GM12801 (cell line): ENCODE data around the gene PAX9.

Source experiments
- TF ChIP-seq, protein P1 (sequence below): IDR thresholded peaks from one replicate; pipeline ENCODE4 v1.5.1; 2011; ENCODE audit warnings: control low read depth; ENCODE audit not compliant: insufficient read length; ENCODE audit errors: extremely low read depth

The PAX9 gene

DNA sequence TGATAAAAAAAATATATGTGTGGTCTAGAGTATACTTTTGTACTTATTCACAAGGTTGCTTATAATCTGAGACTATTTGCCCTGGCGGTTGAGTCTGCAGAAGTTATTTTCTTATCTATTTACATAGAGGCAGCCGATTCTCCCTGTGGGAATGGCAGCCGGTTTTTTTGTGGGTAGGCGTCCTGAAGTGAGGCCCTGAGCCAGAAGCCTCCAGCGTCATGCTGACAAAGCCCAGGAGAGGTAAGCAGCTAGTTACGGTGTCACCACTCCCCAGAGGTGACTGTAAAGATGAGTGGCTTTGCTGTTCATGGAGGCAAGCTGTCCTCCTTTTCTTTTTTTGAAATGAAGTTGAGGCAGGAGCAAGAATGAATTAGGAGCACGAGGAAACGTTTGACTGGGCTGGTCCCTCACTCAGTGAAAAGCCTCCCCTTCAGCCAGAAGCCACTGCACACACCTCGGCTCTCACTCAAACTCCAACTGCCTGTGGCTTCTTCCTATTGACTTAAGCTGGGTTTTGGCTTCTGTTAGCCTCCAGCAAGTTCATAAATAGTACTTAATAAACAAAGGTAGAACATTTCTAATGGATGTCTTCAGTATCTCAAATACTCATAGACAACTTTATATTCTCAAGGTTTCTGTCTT, 21.5 kb downstream of the PAX9 start:
- TF ChIP-seq, protein P1, sequence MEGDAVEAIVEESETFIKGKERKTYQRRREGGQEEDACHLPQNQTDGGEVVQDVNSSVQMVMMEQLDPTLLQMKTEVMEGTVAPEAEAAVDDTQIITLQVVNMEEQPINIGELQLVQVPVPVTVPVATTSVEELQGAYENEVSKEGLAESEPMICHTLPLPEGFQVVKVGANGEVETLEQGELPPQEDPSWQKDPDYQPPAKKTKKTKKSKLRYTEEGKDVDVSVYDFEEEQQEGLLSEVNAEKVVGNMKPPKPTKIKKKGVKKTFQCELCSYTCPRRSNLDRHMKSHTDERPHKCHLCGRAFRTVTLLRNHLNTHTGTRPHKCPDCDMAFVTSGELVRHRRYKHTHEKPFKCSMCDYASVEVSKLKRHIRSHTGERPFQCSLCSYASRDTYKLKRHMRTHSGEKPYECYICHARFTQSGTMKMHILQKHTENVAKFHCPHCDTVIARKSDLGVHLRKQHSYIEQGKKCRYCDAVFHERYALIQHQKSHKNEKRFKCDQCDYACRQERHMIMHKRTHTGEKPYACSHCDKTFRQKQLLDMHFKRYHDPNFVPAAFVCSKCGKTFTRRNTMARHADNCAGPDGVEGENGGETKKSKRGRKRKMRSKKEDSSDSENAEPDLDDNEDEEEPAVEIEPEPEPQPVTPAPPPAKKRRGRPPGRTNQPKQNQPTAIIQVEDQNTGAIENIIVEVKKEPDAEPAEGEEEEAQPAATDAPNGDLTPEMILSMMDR: no peak

DNA sequence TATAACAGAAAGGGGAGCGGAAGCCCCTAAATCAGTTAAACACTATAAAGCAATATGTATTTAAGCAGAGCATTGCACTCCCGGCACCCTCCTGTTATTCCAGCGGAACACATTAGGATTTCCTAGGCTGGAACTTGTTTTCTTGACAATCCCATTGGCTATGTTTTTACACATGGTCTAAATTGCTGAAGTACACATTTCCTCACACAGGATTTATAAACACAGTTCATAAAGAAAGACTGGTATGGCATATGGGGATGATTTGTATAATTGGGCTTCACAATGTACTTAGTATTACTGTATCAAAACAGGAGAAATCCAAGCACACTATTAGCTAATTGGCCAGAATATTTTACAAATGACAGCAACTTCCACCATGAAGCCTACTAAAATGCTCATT, 23.3 kb downstream of the PAX9 start:
- TF ChIP-seq, protein P1: no peak

DNA sequence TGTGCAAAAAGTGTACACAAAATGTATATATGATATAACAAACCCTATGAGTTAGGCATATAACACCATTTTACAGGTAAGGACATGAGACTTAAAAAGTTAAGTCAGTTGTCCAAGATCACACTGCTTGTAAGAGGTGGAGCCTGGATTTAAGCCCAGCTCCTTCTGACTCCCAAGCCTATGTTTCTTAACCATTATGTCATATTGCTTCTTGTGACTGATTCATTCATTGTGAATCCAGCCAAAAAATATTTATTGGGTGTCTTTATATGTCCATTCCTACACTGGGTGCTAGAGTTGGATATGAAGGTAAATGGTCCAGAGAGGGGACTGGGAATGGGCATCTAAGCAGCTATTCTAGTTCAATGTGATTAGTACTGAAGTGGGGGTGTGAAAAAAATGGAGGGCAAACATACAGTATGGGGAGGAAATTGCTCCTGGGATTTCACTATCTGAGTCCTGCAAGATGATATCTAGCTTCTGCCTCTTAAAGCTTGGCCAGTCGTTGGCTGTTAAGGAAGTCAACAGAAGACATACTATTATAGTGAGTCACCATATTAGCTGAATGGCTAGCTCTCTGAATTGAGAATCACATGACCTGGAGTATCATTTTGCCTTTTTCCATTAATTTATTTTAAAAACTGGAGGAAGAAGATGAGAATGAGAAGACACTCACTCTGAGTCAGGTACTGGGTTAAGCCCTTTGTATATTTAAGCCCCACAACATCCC, 28.8 kb downstream of the PAX9 start:
- TF ChIP-seq, protein P1: no peak

DNA sequence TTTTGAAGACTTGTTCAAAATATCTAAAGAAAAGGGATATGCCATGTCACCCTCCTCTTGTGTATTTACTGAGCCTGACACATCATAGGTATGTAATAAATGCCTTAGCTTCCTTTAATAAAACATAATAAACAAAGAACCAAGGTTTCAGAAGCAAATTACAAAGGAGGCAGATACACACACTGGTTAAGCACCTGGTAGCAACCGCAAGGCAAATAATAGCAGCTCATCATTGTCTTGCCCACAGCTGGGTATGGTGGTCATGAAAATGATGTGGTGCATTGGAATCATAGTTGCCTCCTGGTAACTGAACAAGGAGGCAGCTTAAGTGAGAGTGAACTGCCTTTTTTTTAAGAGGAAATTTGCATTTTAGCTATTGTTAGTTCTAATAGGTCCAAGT, 39.0 kb downstream of the PAX9 start:
- TF ChIP-seq, protein P1: no peak

DNA sequence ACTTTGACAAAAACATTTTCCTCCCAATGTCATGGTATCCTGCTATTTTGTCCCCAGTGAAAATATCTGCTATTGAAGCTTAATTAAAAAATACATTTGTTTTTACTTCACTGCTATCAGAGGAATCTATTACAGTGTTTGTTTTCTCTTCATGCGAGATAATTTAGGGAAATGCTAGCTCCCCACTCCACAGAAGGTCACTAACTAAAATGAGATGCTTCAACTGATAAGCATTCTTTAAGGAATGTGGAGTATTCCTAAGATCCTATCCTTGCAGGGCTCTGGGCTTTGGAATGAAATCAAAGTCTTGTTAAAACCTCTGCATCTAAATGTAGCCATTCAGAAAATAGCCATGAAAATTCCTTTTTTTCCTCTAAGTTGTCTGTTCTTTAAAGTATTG, 39.5 kb downstream of the PAX9 start:
- TF ChIP-seq, protein P1: no peak

DNA sequence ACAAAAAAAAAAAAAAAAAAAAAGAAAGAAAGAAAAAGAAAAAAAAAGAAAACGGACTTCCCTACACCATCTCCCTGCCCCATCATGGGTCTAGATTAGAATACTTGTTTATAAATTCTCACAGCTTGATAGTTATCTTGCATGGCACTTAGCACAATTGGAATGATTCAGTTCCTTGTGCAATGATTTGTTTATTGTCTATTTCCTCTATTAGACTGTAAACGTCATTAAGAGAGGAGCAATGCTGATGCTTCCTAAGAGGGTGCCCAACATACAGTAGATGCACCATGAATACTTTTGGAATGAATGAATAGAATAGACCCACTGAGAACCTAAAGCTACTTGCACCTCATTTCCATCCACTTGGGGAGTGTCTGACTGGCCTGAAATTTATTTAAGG, 40.8 kb downstream of the PAX9 start:
- TF ChIP-seq, protein P1: no peak

DNA sequence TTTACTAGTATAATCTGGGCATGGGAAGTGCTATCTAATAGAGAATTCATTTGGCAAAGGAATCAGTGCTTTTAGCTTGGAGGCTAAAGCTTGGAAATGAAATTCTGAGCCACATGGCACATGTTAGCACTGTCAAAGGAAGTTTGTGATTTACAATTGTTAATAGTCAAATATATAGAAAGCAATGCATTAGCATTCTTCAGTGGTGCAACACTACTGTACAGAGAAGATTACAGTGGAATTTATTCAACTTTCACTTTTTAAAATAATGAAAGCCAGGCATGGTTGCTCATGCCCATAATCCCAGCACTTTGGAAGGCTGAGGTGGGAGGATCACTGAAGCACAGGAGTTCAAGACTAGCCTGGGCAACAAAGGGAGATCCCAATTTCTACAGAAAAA, 45.9 kb downstream of the PAX9 start:
- TF ChIP-seq, protein P1: no peak
